Measurements from ENCODE around the gene ULK4. TPM values are rescaled to one million over a fixed set of nuclear protein-coding genes. Genes with fewer than 3 reads are reported as not detected.

ULK4 gene
- total RNA-seq, 2 donors from 2014 or later, result 4.4 to 8.3 TPM

DNA sequence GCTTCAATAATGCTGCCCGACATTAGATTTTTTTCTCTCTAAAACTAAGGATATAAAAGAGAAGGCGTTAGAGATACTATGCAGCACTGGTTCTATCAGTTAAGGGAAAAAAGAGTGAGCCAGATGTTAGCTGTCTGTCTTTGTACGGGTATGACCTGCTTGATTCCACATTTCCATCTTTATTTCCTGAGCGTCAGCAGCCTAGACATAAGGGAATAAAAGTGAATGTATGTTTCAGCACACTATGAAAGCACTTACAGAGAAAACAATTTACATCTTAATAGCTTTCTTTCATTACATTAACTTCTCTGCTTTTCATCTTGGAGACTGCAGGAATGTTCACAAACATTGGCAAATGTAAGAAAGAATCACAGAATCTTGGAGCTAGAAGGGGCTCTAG lies 443.3 kb downstream of the ULK4 start:
- no peak overlapping the region for H3K9ac ChIP-seq (ENCODE audit: low read depth in 2 of 2, low read length in 2 of 2)
- H3K36me3 ChIP-seq, result no peaks in the 10 kb centered on the region
- H3K27ac ChIP-seq, result no peak overlapping the region
- H3K9me3 ChIP-seq, result no peaks in the 10 kb centered on the region
- no peak overlapping the region for H3K4me3 ChIP-seq
- DNase-seq, result no peak
- no peaks in the 10 kb centered on the region for H3K4me1 ChIP-seq
- intact Hi-C loops (cut with DNase I), result no loop called here
- TF ChIP-seq, protein P1, sequence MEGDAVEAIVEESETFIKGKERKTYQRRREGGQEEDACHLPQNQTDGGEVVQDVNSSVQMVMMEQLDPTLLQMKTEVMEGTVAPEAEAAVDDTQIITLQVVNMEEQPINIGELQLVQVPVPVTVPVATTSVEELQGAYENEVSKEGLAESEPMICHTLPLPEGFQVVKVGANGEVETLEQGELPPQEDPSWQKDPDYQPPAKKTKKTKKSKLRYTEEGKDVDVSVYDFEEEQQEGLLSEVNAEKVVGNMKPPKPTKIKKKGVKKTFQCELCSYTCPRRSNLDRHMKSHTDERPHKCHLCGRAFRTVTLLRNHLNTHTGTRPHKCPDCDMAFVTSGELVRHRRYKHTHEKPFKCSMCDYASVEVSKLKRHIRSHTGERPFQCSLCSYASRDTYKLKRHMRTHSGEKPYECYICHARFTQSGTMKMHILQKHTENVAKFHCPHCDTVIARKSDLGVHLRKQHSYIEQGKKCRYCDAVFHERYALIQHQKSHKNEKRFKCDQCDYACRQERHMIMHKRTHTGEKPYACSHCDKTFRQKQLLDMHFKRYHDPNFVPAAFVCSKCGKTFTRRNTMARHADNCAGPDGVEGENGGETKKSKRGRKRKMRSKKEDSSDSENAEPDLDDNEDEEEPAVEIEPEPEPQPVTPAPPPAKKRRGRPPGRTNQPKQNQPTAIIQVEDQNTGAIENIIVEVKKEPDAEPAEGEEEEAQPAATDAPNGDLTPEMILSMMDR (IDR thresholded peaks at IDR 0.05), result no peak
- H3K27me3 ChIP-seq, result no peaks in the 10 kb centered on the region

DNA sequence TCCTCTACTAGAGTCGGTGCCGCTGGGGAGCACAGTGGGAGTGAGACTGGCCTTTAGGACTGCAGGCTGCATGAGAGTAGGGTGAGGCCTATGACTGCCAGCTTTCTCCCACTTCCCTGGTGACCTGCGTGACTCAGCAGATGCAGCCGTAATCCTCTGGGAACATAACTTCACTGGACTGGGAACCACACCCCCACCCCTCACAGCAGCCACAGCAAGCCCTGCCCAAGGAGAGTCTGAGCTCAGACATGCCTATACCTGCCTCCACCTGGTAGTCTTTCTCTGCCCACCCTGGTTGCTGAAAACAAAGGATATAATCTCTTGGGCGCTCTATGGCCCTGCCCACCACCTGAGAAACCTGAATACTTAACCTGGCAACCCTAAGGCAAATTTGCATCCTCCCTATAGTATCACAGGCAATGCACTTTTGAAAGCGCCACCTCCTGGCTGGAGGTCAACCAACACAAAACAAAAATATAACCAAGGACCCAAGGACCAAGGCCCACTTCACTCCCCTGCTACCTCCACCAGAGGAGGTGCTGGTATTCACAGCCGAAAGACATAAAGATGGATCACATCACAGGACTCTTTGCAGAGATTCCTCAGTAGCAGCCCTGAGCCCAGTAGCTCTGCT lies 453.7 kb downstream of the ULK4 start:
- no peaks in the 10 kb centered on the region for H3K36me3 ChIP-seq
- H3K4me3 ChIP-seq, result no peak overlapping the region
- H3K9me3 ChIP-seq, result no peaks in the 10 kb centered on the region
- H3K4me1 ChIP-seq, result no peaks in the 10 kb centered on the region
- no peaks in the 10 kb centered on the region for H3K27me3 ChIP-seq
- TF ChIP-seq, protein P1 (IDR thresholded peaks at IDR 0.05), result no peak
- no peak overlapping the region for H3K9ac ChIP-seq (ENCODE audit: low read depth in 2 of 2, low read length in 2 of 2)
- no peak overlapping the region for H3K27ac ChIP-seq
- DNase-seq, result no peak
- intact Hi-C loops (cut with DNase I), result no loop called here

DNA sequence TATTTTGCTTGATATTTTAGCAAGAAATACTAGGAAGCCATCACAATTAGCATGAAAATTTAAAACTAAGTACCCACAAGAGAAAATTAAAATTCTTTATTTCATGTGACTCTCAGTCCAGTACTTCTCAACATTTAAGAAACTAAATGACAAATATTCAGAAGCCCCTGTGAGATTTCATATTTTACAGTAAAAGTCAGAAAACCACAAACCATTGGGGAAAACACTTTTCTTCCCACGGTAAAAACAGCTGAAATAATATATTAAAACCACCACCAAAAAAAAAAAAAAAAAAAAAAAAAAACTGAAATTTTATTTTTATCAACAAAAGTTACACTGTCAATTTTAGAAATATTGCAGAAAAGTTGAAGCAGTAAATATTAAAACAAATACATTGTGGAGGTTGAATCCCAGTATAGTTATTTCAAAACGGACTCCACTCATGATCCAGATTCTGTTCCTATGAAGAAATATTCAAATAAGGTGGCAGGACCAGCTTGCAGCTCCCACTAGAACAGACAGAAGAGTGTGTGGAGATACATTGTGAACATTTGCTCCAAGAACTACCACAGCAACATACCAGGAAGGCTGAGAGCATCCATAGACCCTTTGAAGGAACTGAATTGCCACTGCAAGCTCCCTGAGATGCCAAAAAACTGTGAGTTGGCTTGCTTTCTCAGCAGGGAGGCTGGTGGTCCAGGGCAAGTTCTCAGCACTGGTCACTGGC lies 454.4 kb downstream of the ULK4 start:
- Histone ChIP-seq H3K4me3 (no peak overlapping the region), H3K4me1 (no peaks in the 10 kb centered on the region), H3K9ac (ENCODE audit: low read depth in 2 of 2, low read length in 2 of 2) (no peak overlapping the region), H3K27ac (no peak overlapping the region), H3K27me3 (no peaks in the 10 kb centered on the region), H3K36me3 (no peaks in the 10 kb centered on the region), H3K9me3 (no peaks in the 10 kb centered on the region)
- DNase-seq, result no peak
- TF ChIP-seq, protein P1 (IDR thresholded peaks at IDR 0.05), result no peak
- intact Hi-C loops (cut with DNase I), result no loop called here

DNA sequence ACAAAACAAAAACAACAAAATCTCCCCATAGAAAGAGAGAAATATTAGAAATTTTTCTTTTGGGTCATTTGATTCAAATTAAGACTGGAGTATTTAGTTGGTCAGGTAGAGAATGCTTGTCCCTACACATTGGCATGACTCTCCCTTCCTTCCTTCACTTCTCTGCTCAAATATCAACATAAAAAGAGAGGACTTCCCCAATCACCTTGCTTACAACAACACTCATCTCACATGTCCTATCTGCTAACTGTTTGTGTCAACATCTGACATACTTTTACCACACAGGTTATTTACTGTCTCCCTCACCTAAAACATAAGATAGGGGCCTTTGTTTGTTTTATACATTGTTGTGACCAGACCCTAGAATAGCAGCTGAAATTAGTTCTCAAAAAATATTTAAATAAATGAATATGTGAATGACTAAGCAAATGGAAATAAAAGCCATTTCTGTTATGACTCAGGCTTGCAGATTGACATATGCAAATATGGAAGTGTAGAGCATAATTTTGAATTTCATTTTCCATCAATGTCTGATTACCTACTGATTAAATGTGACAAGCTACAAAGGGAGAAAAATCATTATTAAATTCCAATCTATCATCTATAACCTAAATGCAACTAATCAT lies 457.8 kb downstream of the ULK4 start:
- no peak overlapping the region for H3K4me3 ChIP-seq
- no peaks in the 10 kb centered on the region for H3K9me3 ChIP-seq
- H3K36me3 ChIP-seq, result no peaks in the 10 kb centered on the region
- no peak for DNase-seq
- no peak overlapping the region for H3K27ac ChIP-seq
- H3K4me1 ChIP-seq, result no peaks in the 10 kb centered on the region
- TF ChIP-seq, protein P1 (IDR thresholded peaks at IDR 0.05), result no peak
- intact Hi-C loops (cut with DNase I), result no loop called here
- no peak overlapping the region for H3K9ac ChIP-seq (ENCODE audit: low read depth in 2 of 2, low read length in 2 of 2)
- H3K27me3 ChIP-seq, result no peaks in the 10 kb centered on the region

DNA sequence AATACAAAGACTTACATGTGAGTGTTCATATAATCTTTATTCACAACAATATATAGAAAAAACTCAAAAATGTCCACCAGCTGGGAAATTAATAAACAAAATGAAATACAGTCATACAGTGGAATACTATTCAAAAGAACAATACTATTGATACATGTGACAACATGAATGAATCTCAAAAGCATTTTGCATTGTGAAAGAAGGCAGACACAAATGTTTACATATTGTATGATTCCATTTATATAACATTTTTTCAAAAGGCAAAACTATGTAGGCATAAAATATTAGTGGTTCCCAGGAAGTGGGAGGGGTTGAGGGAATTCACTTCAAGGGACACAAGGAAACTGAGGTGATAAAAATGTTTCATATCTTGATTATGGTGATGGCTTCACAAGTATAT lies 459.4 kb downstream of the ULK4 start:
- Histone ChIP-seq H3K27me3 (no peaks in the 10 kb centered on the region), H3K9me3 (no peaks in the 10 kb centered on the region), H3K4me1 (no peaks in the 10 kb centered on the region), H3K27ac (no peak overlapping the region), H3K9ac (ENCODE audit: low read depth in 2 of 2, low read length in 2 of 2) (no peak overlapping the region), H3K36me3 (no peaks in the 10 kb centered on the region), H3K4me3 (no peak overlapping the region)
- TF ChIP-seq, protein P1 (IDR thresholded peaks at IDR 0.05), result no peak
- intact Hi-C loops (cut with DNase I), result no loop called here
- DNase-seq, result no peak
